ENCODE data around the gene SEMA7A.

The SEMA7A gene

DNA sequence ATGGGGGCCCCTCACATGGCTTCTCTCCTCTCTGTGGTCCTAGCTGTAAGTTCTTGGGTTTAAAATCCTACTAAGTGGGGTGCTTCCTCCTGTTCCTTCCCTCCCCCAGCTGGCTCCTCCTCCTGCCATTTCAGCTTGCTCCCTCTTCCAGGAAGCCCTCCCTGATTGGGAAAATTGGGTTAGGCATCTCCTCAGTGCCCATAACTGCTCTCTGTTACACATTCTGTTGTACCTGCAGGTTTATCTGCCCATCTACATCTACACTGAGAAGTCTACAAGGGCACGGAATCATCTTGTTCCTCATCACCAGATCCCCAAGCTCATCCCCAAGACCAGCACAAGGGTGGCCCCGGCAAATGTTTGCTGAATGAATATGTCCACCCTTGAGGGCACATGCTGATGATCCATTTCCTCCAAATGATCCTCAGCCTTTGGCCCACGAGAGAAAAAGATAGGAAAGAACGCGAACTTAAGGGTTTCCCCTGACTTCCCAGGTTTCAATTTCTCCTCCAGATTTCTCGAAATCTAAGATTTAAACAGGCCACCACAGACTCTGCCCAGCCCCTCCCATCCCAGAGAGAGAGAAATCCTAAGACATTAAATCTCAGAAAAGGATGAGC is 3.9 kb downstream of the SEMA7A start:
- no peak for DNase-seq

DNA sequence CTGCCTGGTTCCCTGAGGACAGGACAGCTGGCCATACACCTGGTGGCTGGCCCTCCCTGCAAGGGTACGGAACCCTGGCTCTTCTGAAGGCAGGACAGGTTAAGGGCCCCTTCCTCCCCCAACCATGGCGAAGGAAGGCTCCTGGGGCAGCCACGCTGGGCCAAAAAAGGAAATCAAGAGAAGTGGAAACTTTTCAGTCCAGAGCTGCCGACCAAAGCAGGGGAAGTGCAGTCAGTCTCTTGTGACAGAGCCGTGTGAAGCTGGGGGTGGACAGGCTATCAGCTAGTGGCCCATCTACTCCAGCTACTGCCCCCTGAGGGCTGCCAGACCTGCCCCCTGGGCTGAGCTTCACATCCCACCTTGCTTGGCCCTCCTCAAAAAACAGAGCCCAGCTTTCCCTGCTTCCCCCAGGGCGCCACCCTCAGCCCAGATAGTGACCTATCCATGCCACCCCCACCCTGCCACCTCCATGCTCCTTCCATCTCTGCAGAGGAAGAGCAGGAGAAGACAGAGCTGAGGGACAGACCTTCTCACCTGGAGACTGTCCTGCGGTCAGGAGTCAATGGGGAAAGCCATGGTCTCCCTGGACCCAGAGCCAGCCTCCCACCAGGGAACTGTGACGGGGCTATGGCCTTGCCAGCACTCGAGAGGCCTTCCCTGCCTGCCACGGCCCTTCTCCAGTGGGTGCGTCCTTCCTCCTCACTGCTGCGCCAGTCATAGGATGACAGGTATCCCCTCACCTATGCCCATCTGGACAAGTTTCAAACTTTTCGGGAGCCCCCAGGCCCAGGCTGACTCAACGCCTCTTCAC is 4.6 kb downstream of the SEMA7A start:
- no peak for DNase-seq

DNA sequence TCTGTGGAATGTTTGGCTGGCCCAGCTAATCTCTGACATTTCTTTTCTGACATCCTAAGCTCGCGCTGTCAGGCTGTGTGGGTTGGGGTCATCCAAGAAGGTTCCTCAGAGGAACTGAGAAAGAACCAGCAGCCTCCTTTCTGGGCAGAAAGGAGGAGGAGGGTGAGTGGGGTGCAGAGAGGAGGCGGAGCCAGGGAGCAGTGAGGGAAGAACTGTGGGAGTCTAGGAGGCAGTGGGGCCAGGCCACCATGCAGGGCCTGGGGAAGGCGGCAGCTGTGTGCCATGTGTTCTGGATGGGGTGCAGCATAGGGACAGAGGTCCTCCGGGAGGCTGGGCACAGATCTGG is 5.3 kb downstream of the SEMA7A start:
- no peak for DNase-seq

DNA sequence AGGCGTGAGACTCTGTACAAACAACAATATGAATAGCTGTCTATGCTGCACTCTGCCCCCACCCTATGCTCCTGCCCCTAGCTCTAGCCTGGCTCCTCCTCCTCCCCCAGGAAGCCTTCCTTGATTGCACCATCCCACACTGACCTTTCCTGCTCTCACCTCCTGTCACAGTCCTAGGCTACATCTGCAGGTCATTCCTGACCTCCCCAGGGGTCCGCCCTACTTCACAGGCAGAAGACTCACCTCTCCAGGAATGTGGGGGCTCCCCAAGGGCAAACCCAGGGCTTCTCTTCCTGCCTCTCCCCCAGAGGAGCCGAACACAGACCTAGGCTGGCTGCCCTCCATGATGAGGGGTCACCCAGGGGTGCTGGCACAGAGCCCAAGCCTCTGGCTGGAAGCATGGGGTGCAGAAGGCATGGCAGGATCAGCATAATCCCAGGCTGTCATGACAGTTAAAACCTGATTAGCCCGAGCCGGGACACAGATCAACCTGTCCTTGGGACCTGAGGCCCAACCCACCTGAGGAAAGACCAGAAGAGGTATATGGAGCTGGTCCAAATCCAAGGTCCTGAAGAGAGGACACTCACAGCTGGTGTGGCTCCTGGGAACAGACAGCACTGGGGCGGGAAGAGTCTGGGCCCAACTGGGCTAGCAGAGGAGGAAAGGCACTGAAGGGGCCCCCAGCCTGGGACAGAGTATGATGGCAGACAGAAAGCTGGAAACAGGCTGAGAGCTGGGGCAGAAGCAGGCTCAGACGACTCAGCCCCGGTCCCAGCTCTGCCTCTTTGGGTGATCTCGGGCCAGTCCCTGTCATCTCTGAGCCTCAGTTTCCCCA is 5.9 kb downstream of the SEMA7A start:
- DNase-seq: no peak

DNA sequence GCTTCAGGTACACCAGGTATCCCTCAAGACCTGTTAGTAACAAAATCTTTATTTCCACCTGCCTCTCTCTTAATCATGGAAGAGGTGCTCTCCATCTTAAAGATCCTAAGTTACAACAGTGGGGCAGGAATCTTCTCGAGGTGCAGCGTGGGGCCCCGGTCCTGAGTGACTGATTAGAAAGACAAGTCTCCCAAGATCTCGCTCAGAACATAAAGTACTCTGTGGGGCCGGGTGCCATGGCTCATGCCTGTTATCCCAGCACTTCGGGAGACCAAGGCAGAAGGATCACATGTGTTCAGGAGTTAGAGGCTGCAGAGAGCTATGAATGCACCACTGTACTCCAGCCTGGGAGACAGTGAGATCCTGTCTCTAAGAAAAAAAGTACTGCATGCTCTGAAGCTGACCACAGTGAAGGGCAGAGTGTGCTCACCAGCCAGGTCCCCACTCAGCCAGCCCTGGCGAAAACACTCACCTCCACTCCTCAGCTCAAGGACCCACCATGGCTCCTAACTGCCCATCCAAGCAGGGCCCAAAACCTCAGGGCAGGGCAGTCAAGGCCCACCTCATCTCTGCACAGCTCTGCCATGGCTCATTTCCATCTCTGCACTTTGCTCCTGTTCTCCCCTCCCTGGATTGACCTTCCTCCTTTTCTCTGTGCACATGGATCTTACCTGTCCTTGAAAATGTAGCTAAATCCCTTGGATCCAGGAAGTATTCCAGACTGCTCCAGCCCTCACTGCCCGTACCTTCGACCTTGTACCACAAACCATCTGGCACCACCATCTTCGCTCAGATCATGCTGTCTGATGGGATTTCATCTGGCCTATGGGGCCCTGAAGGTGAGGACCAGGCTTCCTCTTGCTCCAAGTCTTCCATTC is 7.1 kb downstream of the SEMA7A start:
- no peak for DNase-seq

DNA sequence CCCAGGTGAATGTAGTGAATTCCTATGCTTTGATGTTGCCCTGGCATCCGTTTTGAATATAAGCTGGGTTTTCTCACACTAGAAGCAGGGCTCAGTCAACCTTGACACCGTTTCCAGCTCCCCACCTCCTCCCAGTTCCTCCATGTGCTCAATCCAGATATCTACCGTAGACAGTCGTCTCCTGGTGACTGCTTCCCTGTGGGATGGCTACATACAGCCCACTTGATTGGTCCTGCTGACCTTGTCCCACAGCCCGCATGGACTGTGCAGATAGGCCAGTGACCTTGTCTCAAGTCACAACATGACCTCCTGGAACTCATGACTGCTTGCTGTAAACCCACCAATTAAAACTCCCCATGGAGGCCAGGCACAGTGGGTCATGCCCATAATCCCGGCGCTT is 8.1 kb downstream of the SEMA7A start:
- DNase-seq: no peak

DNA sequence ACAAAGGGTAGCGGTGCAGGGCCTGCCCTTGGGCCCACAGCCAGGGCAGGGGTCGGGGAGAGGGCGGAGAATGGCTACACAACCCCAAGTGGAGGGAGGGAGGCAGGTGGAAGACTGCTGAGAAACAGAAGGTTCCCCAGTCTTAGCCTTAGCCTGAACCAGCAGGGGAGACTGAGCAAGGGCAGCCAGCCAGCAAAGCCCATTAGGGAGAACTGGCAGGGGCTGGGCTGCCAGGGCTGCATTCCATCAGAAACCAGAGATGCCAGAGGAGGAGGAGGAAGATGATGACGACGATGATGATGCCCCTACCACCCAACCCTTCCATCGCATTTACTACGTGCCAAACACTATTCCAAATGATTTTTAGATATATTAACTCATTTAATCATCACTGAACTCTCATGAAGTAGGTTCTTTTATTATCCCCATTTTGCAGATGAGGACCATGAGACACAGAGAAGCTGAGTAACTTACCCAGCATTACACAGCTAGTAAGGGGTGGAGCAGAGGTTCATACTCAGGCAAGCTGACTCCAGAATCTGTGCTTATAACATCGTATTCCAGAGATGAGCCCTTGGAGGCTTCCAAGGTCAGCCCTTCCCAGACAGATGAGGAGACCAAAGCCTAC is 8.7 kb downstream of the SEMA7A start:
- no peak for DNase-seq

DNA sequence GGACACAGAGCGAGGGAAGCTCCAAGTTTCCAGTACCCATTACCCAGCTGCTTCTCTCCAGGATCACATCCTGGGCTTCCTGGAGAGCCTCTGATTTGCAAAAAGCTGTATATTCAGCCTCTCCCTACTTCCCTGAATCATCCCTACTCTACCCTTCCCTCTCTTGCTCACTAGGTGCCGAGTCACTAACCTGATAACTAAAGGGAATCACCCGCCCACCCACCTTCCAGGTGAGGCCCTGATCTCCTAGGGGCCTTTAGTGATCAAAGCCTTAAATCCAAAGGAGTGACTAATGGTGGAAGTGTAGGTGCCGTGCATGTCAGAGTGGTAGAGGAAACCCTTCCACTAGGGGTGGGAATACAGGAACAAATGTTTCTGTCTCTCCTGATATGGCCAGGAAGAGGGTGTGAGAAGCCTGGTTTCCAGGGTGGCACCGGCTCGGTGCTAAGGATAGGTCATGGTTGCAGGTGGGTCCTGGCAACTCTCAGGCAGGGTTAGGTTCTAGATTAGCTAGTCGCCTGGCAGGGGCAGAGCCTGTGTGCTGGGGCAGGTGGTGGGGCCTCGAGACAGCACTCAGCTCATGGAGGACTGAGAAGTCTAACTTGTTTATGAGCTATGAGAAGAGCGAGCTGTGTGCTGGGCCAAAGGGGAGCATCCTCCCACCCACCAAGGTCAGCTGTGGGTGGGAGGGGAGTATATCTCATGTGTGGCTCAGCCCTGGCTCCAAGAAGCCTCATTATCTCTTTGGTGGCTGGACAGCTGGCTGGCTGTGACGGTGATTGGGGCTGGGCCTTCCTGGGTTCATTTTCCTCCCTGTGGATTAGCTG is 10.1 kb downstream of the SEMA7A start:
- no peak for DNase-seq

DNA sequence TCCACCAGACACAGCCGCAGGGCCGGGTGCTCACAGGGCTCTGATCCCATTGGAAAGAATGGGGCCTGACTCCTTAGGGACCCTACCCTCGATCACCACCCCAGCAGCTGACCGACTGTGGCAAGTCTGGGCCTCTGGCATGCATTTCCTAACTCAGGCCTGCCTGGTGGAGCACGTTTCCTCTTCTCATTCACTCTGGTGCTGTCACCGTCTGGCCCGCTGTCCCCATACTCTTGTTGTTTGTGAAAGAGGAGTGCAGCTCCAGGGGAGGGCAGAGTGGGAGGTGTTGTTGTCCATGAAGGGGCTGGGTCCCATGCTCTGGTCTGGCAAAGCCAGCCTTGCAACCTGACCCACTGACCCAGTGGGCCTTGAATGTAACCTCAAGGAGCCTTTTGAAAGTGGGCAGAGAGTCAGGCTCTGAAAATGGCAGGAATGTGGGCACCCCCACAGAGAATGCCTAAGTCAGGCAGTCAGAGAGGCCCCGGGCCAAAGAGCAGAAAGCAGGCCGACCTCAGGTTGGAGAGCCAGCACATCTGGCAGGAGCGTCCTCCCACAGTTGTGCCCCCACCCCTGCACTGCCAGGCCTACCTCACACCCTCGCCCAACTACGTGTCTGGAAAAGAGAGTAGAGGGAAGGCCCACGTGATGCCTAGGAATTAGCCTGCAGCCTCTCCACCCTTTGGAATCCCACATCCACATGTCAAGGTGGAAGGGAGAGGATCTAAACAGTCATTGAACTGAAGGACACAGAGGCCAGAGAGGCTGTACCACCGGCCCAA is 10.9 kb downstream of the SEMA7A start:
- peak; percentile 89 for DNase-seq

DNA sequence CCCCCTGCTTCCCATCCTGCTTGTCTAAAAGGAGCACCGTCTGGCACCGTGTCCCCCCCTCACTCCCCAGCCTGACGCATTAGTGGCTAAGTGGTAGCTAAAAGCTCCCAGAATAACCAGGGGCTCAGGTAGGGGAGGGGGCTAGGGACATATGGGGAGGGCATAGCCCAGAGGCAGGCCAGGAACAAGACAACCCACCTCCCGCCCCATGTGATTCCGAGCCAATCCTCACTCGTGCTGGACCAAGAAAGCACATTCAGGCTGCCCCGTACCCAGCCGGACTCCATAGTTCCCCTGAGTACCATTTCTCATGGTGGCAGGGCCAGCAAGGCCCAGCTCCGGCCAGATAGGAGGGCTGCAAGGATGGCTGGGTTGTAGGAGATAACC is 11.5 kb downstream of the SEMA7A start:
- no peak for DNase-seq

DNA sequence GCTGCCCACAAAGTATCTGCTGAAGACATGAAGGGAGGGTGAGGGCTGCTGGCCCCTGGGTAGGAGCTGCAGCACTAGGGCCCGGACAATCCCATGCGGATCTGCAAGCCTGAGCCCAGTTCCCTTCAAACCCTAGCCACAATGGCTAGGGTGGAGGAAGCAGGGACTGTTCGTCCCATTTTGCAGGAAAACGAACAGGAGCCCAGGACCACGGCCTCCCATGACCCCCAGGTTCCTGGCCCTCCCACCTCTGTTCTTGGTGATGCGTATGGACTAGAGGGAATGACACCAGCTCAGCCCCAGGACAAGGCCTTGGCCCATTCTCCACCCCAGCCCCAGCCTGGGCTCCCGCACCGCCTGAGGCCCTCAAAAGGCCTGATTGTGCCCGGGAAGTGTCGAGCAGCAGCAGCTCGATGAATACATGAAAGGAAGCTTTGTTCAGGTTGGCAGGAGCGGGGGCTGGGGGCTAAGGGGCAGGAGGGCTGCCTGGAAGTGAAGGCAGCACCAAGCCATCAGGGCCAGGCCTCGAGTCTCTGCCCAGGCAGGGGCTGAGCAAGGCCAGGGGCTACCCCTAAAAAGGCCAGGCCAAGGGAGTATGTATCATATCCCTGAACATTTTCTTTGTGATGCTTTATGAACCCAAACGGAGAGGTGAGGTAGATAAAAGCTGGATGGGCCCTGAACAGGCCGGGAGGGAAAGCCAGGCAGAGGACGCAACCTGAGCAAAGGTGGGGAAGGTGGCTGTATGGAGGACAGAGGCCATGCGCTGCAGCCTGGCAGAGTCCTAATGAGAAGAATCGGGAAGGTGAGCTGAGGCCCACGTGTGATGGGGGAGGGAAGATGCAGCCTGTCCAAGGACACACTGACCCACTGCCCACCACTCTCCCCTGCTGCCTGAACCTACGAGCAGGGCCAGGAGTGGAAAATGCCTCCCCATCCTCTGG is 12.2 kb downstream of the SEMA7A start:
- no peak for DNase-seq

DNA sequence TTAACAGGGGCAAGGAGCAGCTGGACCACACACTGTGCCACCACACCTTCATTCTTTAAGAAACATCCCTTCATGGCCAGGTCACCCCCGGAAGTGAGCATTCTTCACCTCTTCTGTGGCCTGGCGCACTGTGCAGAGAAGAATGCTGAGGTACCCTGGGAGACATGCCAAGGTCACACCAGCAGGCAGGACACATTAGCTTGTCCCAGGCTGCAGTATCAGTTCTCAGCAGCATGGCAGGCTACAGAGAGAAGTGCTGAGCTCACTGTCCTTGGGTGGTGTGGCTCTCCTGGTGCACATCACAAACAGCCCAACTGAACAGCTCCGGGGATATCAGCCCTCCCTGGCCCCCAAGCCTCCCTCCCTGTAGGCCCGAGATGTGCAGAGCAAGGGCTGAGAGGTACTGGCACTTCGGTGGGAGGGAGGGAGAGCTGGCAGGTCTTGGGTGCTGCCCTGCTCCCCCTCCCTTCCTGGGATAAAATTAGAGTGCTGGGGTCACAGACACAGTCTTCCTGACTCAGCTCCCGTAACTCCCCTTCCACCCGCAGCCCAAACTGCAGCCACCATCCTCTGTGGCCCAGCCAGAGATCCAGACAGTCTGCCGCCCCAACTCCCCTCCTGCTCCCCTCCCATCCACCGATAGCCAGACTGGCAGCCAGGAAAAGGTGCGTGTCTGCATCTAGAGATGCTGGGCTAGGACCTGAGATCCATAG is 13.4 kb downstream of the SEMA7A start:
- DNase-seq: peak; percentile 37

DNA sequence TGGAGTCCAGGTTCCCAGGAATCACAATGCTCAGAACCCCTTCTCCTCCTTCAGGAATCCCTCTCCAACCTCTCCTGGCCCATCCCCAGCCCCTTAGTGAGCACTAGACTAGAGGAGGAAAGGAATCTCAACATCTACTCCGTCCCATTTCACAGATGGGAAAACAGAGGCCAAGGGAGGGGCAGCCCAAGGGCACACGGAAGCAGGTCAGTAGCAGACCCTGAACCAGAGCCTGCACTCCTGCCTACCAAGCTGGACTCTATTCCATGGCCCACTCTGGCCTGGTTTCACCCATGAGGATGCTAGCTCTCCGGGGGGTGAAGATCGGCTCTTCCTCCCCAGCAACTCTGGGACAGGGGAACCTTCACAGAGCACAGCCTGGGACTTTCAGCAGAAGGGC is 14.3 kb downstream of the SEMA7A start:
- no peak for DNase-seq

DNA sequence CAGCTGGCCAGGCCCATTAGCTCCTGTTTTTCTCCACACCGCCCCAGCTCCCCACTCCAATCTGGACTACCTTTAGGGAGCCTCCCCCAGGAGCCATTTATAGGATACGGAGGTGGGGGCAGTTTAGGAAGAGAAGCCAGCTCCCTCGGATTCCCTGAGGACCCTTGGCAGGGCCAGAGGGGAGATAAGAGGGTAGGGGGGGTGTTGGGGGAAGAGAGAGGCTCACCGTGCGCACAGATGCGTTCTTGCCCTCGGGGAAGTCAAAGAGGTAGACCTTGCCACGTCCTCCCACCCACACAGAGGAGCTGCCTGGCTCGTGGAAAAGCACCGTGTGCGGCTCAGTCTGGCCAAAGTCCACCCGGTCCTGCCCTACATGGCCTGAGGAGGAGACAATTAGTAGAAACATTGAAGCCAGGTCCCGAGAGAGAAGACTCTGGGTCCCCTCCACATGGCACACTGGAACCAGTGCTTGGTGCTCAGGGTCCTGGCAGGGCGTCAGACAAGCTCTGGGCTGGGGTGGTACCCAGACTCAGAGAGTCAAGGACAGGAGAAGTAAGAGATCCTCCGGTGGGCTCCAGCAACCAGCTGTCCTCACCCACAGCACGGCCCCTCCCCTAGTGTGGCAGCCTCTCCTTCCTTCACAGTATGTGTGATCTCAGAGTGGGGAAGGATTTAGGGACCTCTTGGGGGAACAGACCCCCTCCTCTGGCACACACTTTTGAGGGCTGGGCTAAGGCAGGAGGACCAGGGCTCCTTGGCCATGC is 15.0 kb downstream of the SEMA7A start:
- DNase-seq: no peak

DNA sequence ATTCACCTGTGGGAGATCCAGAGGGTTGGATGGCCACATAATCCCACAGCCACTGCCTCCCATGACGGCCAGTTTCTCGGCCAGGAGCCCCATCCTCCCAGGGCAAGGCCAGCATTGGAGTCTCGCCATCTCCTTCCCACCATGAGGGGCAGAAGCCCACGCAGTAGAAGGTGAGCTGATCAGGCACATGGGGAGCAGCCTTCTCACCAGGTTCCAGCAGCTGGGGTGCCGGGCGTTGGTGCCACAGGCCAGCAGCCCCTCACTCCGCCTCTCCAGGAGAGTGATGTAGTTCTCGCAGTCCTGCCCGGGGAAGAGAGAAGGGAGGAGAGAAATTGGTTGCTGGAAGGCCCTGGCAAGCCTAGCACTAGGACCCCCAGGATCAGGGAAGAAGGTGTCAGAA is 16.1 kb downstream of the SEMA7A start:
- DNase-seq: no peak

DNA sequence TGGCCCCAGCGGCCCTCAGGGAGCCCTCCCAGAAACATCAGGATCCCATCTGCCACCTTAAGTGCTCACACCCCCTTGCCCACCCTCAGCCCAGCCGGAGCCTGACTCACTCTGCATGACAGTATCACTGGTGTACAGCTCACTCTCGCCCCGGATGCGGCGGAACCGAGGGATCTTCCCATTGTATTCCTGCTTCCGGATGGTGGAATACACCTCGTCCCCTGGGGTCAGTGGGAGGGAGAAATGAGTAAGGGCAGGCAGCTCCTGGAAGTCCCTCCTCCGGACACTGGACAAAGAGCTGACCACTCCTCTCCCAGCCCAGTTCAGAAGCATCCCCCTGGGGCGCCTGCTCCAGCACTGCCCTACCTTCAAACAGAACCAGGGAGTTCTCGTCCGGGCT is 16.5 kb downstream of the SEMA7A start:
- peak; percentile 58 for DNase-seq

DNA sequence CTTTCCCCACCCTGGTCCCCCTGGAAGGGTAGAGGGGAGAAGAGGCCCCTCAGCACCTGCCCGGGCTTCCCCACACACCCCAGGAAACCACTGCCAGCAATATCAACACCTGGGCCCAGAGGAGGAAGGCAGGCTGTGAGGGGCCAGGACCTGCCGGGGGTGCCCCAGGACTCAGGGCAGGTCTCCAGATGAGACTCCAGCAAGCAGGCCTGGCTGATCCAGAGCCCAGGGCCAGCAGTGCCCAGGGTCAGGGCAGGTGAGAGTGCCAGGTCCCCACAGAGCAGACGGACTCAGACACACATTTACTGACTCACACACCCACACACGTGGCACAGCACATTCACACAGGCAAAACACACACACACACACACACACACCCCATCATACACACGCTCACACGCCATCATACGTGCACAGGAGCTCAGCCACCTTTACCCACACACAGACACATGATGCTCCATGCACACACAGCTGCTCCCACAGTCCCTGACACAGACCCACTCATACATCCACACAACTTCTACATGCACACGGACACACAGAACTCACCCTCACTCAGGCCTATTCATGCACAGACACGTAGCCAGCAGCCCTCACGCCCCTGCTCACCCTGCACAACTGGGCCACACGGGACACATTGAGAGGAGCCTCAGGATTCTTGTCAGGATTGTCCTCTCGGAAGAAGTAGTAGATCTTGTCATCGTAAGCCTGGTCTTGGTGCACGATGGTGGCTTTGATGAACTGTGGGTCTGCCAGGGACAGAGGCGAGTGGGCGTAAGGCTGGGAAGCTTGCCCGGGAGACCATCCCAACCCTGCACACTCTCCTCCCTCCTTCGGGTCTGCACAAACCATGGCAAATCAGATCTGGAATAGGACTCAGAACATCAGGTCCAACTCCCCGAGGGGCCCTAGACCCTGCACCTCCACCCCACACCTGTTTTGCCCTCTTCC is 17.5 kb downstream of the SEMA7A start:
- DNase-seq: no peak
